GM19240 (cell line): ENCODE data around the gene CDKAL1.

Source experiments
- DNase-seq: peaks from one replicate; pipeline ENCODE4 v3.0.0; 2011; ENCODE audit warnings: low spot score; ENCODE audit not compliant: insufficient read length

Gene CDKAL1

GRCh38 chr6:20554326-20554725 lies 20.1 kb downstream of the CDKAL1 start:
- DNase-seq = no peak

DNA sequence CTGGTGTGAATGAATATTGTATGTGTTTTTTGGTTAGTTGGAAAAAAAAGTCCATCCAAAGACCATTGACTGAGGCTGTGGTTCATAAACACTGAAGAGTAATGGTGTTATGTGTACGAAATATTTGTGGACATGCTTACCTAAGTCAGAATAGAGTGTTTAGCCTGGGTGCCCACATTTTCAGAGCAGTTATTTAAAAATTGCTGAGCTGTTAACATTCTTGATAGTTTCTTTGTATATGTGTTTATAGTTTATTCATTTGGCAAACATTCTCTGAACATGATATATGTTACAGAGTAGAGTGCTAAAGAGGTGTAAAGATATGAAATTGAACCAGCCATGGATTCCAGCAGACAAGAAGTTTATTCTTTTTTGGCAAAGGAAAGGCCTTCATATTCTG lies 20.6 kb downstream of the CDKAL1 start:
- no peak for DNase-seq

DNA sequence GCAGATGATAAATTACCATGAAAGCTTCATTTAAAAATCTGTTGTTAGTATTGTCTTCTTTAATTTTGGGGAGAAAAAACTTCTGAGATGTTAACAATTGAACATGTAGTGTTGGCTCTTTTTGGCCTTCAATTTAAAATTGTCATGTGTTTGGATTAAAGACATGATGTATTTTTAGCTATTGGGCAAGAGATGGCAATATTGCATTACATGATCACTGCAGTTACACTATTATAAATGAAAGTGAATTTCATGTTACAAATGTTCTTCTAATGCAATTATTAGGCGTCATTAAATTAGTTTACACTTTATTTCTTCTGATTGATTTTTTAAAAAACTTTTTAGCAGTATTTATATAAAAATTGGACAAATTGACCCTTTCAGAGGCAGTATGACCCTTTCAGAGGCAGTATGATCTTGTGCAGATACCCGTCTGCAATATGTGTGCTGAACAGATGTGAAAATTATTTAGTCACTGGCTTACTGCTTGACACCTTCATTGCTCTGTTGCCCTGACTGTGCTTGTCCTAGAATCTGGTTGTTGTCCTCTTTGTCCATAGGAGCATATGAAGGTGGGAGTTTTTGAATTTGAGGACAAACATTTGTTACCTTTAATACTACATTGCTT lies 25.8 kb downstream of the CDKAL1 start:
- DNase-seq = no peak

- DNase-seq = no peak
Measured at GRCh38 chr6:20563377-20563776, 29.1 kb downstream of the CDKAL1 start.

DNA sequence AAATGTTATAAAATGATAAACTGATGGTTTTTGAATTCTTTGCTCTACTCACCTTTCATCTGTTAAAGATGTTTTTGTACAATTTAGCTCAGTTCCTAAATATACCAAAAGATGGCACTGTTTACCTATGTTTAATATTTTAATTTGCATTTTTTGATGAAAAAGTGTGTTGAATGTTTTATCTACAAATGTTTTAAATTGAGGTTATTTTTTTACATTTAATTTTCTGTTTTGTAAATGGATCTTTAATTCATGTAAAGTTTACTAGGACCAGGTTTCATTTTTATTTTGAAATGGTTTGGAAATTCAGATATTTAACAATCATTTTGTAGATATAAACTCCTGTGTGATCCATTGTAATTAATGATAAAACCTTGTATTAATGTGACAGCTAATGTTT lies 30.0 kb downstream of the CDKAL1 start:
- DNase-seq = no peak

- no peak for DNase-seq
Measured at GRCh38 chr6:20564777-20565176, 30.5 kb downstream of the CDKAL1 start.

GRCh38 chr6:20565342-20565741 lies 31.1 kb downstream of the CDKAL1 start:
- no peak for DNase-seq

DNA sequence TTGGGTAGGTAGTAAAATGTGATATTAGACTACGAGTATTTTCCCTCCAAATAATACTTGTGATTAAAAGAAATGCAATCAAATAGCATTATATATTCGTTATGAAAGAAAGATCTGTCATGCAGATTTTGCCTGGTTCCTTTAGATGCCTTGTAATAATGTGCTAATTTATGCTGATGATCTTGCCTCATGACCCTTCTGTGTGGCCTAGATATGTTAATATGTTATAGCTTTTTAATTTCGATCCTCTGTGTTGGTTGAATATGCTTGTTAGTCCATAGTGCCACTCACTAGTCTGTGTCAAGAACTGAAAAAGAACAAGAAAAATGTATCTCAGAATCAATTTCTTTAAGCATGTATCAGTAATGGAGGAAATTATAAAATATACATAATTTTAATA lies 31.9 kb downstream of the CDKAL1 start:
- no peak for DNase-seq

DNA sequence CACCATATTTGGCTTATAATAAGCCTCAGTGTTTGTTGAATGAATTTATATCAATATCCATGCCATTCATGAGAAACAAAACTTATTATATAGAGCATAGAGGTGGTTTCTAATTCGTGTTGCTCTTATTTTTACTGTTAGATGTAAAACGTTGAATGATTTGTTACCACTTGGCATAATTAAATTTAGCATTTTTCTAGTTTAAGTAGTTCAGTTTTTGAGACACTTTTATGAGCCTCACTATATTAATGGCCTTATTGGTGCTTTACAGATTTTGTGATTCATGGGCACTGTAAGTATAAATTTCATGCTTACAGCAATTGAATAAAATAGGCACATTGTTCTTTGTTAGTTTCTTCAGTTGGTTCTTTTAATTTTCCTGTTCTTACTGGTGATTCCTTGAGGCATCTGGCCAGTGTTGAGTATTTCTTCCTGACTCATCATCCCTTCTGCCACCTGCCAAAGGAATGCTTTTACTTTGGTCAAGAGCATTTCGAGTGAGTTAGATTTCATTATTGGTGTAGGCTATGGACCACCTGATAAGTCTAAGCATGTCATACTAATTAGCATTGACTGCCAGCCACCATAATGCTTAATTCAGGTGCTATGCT lies 34.8 kb downstream of the CDKAL1 start:
- DNase-seq = no peak

DNA sequence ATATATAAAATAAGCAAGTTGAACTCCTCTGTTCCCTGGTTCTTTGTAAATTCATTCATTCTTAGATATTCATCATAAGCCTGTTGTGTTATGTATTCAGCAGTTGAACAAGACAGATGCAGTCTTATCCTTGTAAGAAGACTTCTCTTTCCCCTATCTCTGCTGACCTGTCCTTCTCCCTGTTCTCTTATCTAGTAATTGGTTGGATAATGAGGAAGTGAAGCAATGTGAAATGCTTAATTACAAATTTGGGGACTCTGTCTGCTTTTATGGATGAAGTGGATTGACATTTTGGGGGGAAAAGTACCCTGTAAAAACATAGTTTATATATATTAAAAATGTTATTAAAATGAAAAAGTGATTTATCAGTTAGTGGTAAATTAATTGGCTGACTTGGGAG lies 37.0 kb downstream of the CDKAL1 start:
- DNase-seq = no peak

- DNase-seq = no peak
Measured at GRCh38 chr6:20572288-20572687, 38.0 kb downstream of the CDKAL1 start.

- no peak for DNase-seq
Measured at GRCh38 chr6:20572940-20573339, 38.7 kb downstream of the CDKAL1 start.

GRCh38 chr6:20574355-20574754 lies 40.1 kb downstream of the CDKAL1 start:
- no peak for DNase-seq

DNA sequence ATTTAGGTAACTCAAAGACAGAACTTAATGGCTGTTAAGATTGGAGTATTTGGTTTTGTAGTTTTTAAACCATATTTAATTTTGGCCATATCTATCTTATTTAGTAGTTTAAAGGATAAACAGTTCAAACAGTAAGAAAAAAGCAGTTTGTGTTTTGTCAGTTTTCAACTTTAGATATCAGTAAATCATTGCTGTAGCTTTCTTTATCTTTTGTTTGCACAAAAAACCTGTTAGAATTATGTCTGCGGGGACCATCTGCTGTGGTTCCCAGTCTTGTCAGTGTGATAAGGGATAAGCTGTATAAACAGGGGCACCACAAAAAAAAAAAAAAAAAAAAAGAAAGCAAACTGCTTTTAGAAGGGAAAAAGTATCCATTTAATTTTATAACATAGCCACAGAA lies 40.9 kb downstream of the CDKAL1 start:
- DNase-seq = no peak

DNA sequence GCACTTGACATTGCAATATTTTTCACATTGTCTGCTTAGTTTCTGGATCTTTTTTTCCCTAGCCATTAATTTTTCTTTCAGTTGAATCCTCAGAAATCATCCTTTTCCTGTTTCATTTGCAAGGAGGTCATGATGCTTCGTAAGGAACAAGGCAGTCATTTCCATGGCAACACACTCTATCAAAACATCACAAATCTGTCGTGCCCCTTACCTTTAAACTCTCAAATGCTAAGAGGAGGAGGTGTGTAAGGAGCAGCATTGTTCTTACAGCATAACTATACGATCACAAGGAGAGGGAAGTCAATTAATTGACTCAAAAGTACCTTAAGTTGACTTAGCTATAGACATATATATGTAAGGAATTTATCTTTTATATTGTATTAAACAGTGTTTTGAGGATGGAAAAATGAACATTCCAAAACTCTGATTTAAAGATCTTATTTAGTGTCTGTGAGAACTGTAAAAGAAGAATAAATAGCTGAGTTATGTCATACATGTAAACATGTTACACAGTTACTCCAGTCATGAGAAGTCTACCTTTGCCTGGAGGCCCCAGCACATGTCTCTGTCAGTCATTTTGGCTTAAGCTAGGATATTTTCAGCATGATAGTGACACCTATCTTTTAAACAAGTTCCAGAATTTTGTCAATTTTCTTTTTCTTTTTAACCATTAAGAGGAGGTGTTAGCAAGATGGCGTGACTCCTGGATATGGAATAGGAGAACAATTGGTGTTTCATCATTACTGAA lies 41.6 kb downstream of the CDKAL1 start:
- no peak for DNase-seq

DNA sequence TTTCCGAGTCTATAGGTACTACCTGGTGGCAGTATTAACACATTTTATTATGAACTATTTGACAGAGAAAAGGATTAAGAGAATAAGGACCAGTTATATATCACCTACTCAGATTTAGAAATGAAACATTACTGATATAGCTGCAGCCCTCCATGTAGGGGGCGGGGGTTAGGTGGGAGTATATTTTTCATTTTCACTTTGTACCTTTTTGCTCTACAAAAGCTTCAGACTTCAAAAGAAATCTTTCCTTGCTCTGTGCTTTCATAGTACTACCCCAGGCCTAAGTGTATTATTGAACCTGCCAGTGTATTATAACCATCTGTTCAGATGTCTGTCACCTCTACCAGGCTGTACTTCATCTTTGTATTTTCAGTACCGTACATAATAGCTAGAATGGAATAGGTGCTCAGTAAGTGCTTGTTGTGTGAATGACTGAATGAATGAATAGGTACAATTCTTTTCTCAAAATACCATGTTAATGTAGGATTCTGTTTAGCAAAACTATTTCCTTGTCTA lies 43.0 kb downstream of the CDKAL1 start:
- no peak for DNase-seq

GRCh38 chr6:20581070-20581469 lies 46.8 kb downstream of the CDKAL1 start:
- DNase-seq = no peak

- DNase-seq = no peak
Measured at GRCh38 chr6:20582586-20583443, 48.6 kb downstream of the CDKAL1 start.

- no peak for DNase-seq
Measured at GRCh38 chr6:20583444-20583800, 49.2 kb downstream of the CDKAL1 start.

DNA sequence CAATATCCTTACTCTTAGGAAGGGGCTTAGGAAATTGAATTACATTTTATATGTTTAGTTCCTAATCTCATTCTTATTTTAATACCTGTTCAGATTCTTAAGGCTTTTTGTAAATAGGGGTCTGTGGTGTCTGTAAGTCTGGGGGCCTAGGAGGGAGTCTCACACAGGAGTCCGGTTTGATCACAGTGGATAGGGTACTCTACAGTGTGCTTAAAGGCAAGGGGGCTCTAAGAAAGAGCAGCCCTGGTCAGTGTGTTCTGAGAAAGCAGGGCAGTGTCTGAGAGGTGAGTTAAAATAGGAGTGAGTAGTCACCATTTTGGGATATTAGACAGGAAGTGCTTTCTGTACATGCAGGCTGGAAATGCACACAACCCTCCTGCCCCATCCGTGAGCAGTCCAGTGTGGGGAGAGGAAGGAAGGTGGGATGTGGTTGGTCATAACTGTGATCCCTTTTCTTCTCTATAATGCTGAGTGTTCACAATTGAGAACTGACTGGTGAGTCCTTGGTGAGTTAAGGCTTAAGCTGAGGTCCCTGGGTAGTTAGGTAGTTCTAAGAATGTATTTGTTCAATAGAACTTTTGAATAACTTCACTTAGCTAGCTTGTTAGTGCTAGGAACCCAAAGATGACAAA lies 50.0 kb downstream of the CDKAL1 start:
- DNase-seq = no peak

- DNase-seq = no peak
Measured at GRCh38 chr6:20589266-20589665, 55.0 kb downstream of the CDKAL1 start.
